Hepatocyte (in vitro differentiated cells): ENCODE results near the gene TXNDC5. TPM values are rescaled to one million over a fixed set of nuclear protein-coding genes. Genes with fewer than 3 reads are reported as not detected.

ENCODE experiments used
- DNase-seq: peaks from one replicate; pipeline ENCODE4 v3.0.0-alpha.2; 2016; ENCODE audit warnings: low spot score
- H2AFZ ChIP-seq: fragments of 200-600 bp; sonication (generic); 2 replicates; pipeline ENCODE4 v1.6.0; 2016; ENCODE audit warnings: antibody characterized with exemption, mild to moderate bottlenecking
- H3K27ac ChIP-seq: fragments of 200-600 bp; sonication (generic); 2 replicates; pipeline ENCODE4 v1.5.1; 2016; ENCODE audit warnings: mild to moderate bottlenecking
- H3K27me3 ChIP-seq: fragments of 200-600 bp; sonication (generic); 2 replicates; pipeline ENCODE4 v1.6.1; 2016
- H3K36me3 ChIP-seq: fragments of 200-600 bp; sonication (generic); replicated peaks from 2 replicates; pipeline ENCODE4 v1.5.1; 2016; ENCODE audit warnings: low read depth; ENCODE audit not compliant: insufficient read depth
- H3K4me1 ChIP-seq: fragments of 200-600 bp; sonication (generic); 2 replicates; pipeline ENCODE4 v1.5.1; 2016; ENCODE audit warnings: mild to moderate bottlenecking, moderate library complexity; ENCODE audit not compliant: insufficient read depth
- H3K4me2 ChIP-seq: fragments of 200-600 bp; sonication (generic); 2 replicates; pipeline ENCODE4 v1.6.0; 2016
- H3K4me3 ChIP-seq: fragments of 200-600 bp; sonication (generic); 2 replicates; pipeline ENCODE4 v1.5.1; 2016; ENCODE audit warnings: mild to moderate bottlenecking
- H3K79me2 ChIP-seq: fragments of 200-600 bp; sonication (generic); 2 replicates; pipeline ENCODE4 v1.6.0; 2017; ENCODE audit warnings: mild to moderate bottlenecking
- H3K9me2 ChIP-seq: fragments of 200-600 bp; sonication (generic); replicated peaks from 2 replicates; pipeline ENCODE4 v1.6.0; 2017; ENCODE audit warnings: mild to moderate bottlenecking; ENCODE audit not compliant: insufficient read depth
- H3K9me3 ChIP-seq: fragments of 200-600 bp; sonication (generic); 2 replicates; pipeline ENCODE4 v1.5.1; 2016; ENCODE audit warnings: low read depth, mild to moderate bottlenecking
- H4K20me1 ChIP-seq: fragments of 200-600 bp; sonication (generic); 2 replicates; pipeline ENCODE4 v1.6.0; 2016; ENCODE audit warnings: mild to moderate bottlenecking; ENCODE audit not compliant: insufficient read depth, poor library complexity, severe bottlenecking
- CTCF ChIP-seq: fragments of 200-600 bp; sonication (generic); IDR thresholded peaks from 2 replicates; pipeline ENCODE4 v1.5.1; 2016; ENCODE audit warnings: antibody characterized with exemption, mild to moderate bottlenecking; ENCODE audit not compliant: poor library complexity
- EZH2 ChIP-seq: fragments of 200-600 bp; sonication (generic); IDR thresholded peaks from 2 replicates; pipeline ENCODE4 v1.6.1; 2016; ENCODE audit warnings: antibody characterized with exemption, mild to moderate bottlenecking, borderline replicate concordance
- EZH2phosphoT487 ChIP-seq: fragments of 200-600 bp; sonication (generic); IDR thresholded peaks from one replicate; pipeline ENCODE4 v1.6.1; 2018; ENCODE audit warnings: antibody characterized with exemption, mild to moderate bottlenecking, low read depth, moderate library complexity; ENCODE audit not compliant: unreplicated experiment, severe bottlenecking
- WGBS: methylation state at CpG from one replicate; pipeline ENCODE4 v1.1.6; 2016; ENCODE audit warnings: low lambda C conversion rate; ENCODE audit errors: missing lambda C conversion rate; 5-methylcytosine and 5-hydroxymethylcytosine counted together
- polyA plus RNA-seq: library from polyadenylated mRNA; unstranded; fragments of >200 nt; fragmentation: Nextera tagmentation; extraction: Ambion mirVana; gene quantifications from 2 replicates; pipeline ENCODE4 v1.2.1, GENCODE V29; 2016
- total RNA-seq: library from RNA; depleted of rRNA; stranded (reverse); fragments of >200 nt; gene quantifications from 2 replicates; pipeline ENCODE4 v1.2.3, GENCODE V29; 2014

Gene TXNDC5
- total and polyA plus RNA-seq, 2 experiments from 2014 or later = 238 to 241 TPM

- no peak for DNase-seq
- Histone ChIP-seq H3K79me2 (no peaks in the 10 kb centered on the region), H3K27me3 (no peaks in the 10 kb centered on the region), H3K27ac (no peak overlapping the region), H2AFZ (no peak overlapping the region), H3K4me1 (peaks cover 4% of the 10 kb centered on the region), H3K9me2 (no peaks in the 10 kb centered on the region), H3K9me3 (no peaks in the 10 kb centered on the region), H4K20me1 (no peaks in the 10 kb centered on the region), H3K4me3 (no peak overlapping the region), H3K36me3 (no peaks in the 10 kb centered on the region), H3K4me2 (no peak overlapping the region)
- TF ChIP-seq EZH2 (no peak), CTCF (no peak), EZH2phosphoT487 (no peak)
- WGBS = 95% methylated on average over 9 of the region's 9 CpGs
These were observed 29.9 kb downstream of the TXNDC5 start for GRCh38 chr6:7880718-7881107.

GRCh38 chr6:7879980-7880717 is 30.4 kb downstream of the TXNDC5 start:
- no peaks in the 10 kb centered on the region for H4K20me1 ChIP-seq
- no peak overlapping the region for H3K4me2 ChIP-seq
- H3K27me3 ChIP-seq = no peaks in the 10 kb centered on the region
- no peak for DNase-seq
- no peaks in the 10 kb centered on the region for H3K9me3 ChIP-seq
- no peak for TF ChIP-seq EZH2
- TF ChIP-seq CTCF = no peak
- TF ChIP-seq EZH2phosphoT487 = no peak
- no peaks in the 10 kb centered on the region for H3K9me2 ChIP-seq
- H3K4me3 ChIP-seq = no peak overlapping the region
- H3K79me2 ChIP-seq = no peaks in the 10 kb centered on the region
- H3K36me3 ChIP-seq = no peaks in the 10 kb centered on the region
- H3K27ac ChIP-seq = no peak overlapping the region
- no peak overlapping the region for H2AFZ ChIP-seq
- 95% methylated on average over 13 of the region's 13 CpGs for WGBS
- peaks cover 4% of the 10 kb centered on the region for H3K4me1 ChIP-seq

DNA sequence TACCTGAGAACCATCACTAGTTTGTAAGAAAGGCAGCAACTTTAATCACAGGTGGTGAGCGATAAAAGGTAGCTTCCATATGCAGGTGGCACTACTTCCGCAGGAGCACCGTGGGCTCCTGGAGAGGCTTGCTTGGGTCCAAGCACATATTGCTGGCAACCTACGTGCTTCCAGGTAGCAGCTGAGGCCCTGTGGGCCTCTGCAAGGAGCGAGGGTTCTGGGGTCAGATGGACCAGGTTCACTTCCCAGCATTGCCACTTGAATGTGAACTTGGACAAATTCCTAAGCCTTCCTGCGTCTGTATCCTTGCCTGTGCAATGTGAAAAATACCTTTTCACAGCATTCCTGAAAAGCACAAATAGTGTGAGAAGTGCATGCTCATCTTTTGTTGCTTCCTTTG is 31.0 kb downstream of the TXNDC5 start:
- Histone ChIP-seq H3K79me2 (no peaks in the 10 kb centered on the region), H4K20me1 (no peaks in the 10 kb centered on the region), H2AFZ (no peak overlapping the region), H3K27ac (no peak overlapping the region), H3K4me2 (no peak overlapping the region), H3K4me1 (peaks cover 4% of the 10 kb centered on the region), H3K9me2 (no peaks in the 10 kb centered on the region), H3K36me3 (no peaks in the 10 kb centered on the region), H3K9me3 (no peaks in the 10 kb centered on the region), H3K27me3 (no peaks in the 10 kb centered on the region), H3K4me3 (no peak overlapping the region)
- TF ChIP-seq EZH2phosphoT487 = no peak
- no peak for DNase-seq
- 94% methylated on average over 6 of the region's 6 CpGs for WGBS

GRCh38 chr6:7879043-7879442 is 31.5 kb downstream of the TXNDC5 start:
- H3K4me3 ChIP-seq = no peak overlapping the region
- no peak overlapping the region for H2AFZ ChIP-seq
- H3K27me3 ChIP-seq = no peaks in the 10 kb centered on the region
- no peaks in the 10 kb centered on the region for H3K79me2 ChIP-seq
- no peaks in the 10 kb centered on the region for H3K9me2 ChIP-seq
- H3K4me2 ChIP-seq = no peak overlapping the region
- peaks cover 4% of the 10 kb centered on the region for H3K4me1 ChIP-seq
- H3K36me3 ChIP-seq = no peaks in the 10 kb centered on the region
- no peak overlapping the region for H3K27ac ChIP-seq
- DNase-seq = no peak
- TF ChIP-seq EZH2phosphoT487 = no peak
- TF ChIP-seq CTCF = no peak
- no peak for TF ChIP-seq EZH2
- no peaks in the 10 kb centered on the region for H4K20me1 ChIP-seq
- no peaks in the 10 kb centered on the region for H3K9me3 ChIP-seq
- WGBS = 89% methylated on average over 2 of the region's 2 CpGs
